A673 (cell line): ENCODE results near the gene OLFM1.

Experiments used
- EZH2 ChIP-seq: fragments of 200-600 bp; sonication (generic); IDR thresholded peaks from 2 replicates; pipeline ENCODE4 v1.6.1; 2017; ENCODE audit warnings: borderline replicate concordance, low read depth, mild to moderate bottlenecking, mixed read lengths, antibody characterized with exemption, low read length; ENCODE audit not compliant: poor library complexity, severe bottlenecking
- TF ChIP-seq, protein P1 (sequence below): fragments of 300-800, 200-600 bp; sonication (generic); conservative IDR thresholded peaks from 2 replicates; pipeline ENCODE4 v1.5.1; 2017; ENCODE audit warnings: low read depth, mild to moderate bottlenecking, antibody characterized with exemption, low read length, moderate library complexity, mixed read lengths

DNA sequence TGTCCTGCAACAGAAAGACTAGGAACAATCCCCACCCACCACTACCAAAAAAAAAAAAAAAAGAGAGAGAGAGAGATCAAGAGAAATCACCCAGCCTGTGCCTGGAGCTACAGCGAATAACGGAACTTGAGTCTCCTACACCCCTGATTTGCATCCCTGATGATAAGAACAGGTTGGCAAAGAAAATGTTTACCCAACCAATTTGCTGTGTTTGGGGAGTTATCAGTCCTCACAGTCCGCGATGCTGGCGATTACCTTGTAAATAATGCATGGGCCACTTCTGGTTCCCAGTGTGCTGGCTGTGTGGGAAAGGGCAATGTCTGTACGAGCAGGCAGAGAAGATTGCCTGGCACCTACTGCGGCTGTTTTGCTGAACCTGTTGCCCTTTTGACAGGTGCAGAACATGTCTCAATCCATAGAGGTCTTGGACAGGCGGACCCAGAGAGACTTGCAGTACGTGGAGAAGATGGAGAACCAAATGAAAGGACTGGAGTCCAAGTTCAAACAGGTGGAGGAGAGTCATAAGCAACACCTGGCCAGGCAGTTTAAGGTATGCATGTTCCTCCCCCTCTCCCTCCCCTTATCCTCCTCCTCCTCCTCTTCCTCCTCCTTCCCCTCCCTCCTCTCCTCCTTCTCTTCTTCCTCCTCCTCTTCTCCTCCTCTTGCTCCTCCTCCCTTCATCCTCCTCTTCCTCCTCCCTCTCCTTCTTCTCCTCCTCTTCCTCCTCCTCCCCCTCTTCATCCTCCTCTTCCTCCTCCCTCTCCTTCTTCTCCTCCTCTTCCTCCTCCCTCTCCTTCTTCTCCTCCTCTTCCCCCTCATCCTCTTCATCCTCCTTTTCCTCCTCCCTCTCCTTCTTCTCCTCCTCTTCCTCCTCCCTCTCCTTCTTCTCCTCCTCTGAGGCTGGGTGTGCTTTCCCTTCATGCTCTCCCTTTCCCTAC lies 8.3 kb downstream of the OLFM1 start:
- TF ChIP-seq, protein P1, sequence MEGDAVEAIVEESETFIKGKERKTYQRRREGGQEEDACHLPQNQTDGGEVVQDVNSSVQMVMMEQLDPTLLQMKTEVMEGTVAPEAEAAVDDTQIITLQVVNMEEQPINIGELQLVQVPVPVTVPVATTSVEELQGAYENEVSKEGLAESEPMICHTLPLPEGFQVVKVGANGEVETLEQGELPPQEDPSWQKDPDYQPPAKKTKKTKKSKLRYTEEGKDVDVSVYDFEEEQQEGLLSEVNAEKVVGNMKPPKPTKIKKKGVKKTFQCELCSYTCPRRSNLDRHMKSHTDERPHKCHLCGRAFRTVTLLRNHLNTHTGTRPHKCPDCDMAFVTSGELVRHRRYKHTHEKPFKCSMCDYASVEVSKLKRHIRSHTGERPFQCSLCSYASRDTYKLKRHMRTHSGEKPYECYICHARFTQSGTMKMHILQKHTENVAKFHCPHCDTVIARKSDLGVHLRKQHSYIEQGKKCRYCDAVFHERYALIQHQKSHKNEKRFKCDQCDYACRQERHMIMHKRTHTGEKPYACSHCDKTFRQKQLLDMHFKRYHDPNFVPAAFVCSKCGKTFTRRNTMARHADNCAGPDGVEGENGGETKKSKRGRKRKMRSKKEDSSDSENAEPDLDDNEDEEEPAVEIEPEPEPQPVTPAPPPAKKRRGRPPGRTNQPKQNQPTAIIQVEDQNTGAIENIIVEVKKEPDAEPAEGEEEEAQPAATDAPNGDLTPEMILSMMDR: no peak
- no peak for TF ChIP-seq EZH2
